IPS DF 19.7 (cell line): Measurements from ENCODE around the gene NFE2.
A peak's percentile ranks its signal among the peaks of the same experiment; 100 is the strongest.
"Not testable (repeated sequence)": the region's sequence is repeated elsewhere in the genome, so short reads cannot be mapped to it uniquely, and the experiment has no call there.

Experiments
- DNase-seq: peaks from one replicate; pipeline ENCODE4 v3.0.0-alpha.2; 2013; ENCODE audit warnings: low read depth, low spot score

Gene NFE2

GRCh38 chr12:54300732-54301427, at the start of gene NFE2:
NFE2 (minus strand) TSS chr12:54301015; CDS start chr12:54295248, 5,767 bp downstream.
- peak; percentile 75 for DNase-seq

- no peak for DNase-seq
Observed at GRCh38 chr12:54349679-54350078, 48.9 kb upstream of the NFE2 start.

DNA sequence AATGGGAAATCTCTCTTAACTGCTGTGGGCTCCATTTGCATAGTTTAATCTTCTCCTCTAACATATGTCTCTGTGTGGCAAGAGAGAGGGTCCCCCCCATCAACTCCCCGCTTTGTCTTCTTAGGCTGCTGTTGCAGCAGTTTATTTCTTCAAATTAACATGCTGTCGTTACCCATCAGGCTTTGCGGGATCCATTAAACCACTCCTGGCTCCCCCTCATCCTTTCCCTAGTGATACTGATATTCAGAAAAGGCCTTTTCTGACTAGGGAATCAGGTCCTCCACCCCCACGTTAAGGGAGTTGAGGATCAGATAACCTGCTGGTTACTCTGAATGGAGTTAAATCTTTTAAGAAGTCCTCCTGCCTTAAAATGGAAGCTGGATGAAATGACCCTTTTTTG, 48.2 kb upstream of the NFE2 start:
- no peak for DNase-seq

DNA sequence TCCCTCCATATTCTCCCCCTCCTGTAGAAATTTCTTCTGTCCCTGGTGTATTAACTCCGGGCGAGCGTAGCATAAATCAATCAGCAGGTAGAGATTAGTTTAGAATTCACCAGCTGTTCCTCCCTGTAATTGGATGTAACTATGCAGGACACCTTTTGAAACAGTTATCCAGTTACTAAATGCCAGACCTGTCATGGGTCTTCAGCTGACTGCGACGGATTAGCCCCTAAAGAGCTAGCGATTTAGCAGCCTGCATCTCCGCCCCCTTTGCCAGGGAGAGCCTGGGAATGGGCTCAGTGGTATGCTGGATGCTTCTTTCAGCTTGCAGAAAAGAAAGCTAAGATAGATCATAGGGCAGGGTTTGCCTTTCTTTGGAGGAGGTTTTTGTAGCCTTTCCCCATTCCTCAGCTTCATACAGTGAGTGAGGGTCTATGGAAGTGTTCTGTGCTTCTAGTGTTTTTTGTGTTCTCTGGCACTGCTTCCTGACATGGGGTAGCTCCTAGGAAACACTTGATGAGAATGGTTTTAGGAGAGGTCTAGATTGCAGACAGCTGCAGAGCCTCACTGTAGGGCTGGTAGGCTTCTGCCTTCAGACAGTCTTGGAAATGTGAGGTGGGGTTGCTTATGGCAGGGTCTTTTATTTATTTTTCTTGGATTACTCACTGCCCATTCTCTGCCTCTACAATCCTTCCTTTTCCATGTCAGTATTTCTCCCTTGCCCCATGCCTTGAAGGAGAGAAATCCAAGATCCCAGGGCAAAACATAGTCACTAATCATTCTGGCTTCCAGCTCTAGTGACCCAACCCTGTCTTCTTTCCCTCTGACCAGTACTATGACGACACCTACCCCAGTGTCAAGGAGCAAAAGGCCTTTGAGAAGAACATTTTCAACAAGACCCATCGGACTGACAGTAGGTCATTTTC, 40.8 kb upstream of the NFE2 start:
- no peak for DNase-seq

GRCh38 chr12:54340846-54341245, 40.0 kb upstream of the NFE2 start:
- DNase-seq, result no peak

DNA sequence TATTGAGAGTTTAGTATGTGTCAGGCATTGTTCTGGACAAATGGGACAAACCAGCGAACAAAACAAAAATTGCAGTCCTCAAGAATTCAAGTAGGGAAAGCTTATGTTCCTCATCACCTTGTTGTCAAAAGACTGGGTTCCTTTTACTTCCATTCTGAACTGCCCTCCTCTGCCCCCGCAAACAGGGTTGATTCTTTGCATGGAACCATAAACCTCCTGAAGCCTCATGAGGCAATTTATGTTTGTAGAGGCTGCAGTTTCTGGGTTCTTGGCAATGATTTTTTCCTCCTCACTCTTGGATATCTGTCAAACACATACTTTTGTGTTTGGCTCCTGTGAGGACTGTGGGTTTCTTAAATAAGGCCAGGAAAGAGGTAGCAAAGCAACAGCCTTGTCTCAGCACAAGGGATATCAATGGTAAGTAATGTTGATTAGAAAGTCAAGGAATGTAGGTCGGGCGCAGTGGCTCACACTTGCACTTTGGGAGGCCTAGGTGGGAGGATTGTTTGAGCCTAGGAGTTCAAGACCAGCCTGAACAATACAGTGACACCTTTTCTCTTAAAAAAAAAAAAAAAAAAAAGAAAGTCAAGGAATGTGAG, 38.0 kb upstream of the NFE2 start:
- DNase-seq, result no peak

DNA sequence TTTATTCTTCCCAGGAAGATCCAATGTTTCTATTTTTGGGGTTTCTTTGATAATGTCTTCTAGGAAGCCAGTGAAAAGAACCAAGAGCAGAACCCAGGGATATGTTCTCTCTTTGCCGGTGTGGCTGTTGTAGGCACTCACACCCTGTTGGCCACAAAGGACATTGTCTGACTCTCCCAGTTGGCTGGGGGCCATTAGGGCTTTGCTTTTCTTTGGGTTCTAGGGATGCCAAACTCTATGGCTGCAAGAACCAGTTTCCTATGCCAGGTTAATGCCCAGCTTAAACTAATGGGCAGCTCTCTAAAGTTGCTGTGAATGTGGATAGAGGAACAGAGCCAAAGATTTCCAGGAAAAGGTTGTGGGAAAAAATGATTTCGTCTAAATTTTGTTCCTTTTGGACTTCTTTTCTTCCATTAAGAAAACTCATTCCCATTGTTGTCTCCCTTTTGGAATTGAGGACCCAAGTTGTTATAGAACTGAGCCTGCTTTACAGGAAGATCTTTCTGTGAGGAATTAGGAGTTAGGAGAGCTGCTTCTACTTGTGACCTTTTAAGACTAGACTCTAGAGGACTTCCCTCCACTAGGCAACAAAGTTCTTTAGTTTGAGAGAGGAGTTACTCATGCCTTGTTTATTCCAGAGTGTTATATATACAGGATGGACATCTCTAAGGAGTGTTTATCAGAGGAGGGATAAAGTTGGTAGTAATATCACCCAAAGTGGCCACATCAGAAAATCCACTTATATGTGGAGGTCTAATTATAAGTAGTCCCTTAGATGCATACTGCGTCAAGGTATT, 37.2 kb upstream of the NFE2 start:
- no peak for DNase-seq

DNA sequence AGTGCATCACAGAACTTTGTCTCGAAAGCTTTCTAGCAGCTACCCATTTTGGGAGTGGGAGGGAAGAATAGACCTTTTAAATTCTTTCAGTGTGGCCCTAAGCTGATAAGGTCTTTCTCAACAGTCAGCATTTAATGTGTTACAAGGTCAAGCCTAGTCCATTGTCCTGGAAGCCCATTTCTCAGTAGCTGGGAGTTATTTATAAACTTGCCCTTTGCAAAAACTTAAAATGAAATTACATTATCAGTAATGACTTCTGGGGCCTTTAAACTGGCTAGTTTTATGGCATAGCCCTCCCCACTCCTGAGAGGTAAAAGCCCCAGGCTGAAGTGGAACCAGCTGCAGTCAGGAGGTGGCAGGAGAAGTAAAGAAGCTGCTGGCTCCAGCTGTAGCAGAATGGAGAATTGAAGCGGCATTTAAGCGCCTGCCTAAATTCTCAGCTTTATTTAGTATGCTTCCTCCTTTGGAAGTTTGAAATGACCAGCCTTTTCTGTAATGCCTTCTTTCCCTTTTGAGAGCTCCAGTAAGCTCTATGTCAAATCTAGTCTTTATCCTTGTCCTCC, 36.5 kb upstream of the NFE2 start:
- no peak for DNase-seq

DNA sequence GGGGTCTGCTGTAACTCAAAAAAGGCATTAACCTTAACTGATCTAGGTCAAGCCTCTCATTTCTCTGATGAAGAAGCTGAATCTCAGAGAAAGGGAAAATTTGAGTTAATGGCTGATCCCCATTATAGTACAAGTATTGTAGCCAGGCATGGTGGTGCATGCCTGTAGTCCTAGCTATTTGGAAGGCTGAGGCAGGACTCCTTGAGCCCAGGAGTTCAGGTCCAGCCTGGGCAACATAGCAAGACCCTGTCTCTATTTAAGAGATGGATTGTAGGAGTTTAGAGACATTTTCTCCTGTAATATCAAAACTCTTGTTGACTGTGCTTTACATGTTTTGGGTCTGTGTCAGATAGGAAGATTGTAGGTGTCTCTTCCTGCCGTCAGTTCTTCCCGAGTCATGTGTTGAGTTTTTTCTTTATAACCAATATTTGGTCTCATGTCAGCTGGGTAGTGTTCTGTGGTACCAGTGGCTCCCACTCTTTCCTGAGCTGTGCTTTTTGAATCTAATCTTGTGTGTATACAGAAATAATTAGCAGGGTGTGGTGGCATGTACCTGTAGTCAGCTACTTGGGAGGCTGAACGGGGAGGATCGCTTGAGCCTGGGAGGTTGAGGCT, 32.7 kb upstream of the NFE2 start:
- no peak for DNase-seq

- DNase-seq, result no peak
Observed at GRCh38 chr12:54331461-54331860, 30.6 kb upstream of the NFE2 start.

DNA sequence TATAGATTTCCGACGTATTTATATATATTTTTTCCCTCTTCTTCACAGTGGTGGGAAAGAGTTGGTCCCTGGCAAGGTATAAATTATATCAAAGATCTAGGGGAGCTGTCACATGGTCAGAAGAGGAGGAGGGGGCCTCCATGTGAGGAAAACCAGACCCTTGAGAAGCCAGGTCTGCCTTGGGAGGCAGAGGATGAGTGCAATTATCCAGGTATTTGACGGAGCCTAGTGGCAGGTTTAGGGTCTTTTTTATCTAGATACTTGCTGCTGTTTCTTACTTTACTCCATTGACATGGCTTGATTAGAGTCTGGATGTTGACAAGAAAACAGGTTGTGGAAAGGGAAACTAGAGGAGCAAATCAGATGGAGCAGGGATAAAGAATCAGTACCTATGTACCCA, 29.6 kb upstream of the NFE2 start:
- DNase-seq, result no peak

- no peak for DNase-seq
Observed at GRCh38 chr12:54329759-54330158, 28.9 kb upstream of the NFE2 start.

DNA sequence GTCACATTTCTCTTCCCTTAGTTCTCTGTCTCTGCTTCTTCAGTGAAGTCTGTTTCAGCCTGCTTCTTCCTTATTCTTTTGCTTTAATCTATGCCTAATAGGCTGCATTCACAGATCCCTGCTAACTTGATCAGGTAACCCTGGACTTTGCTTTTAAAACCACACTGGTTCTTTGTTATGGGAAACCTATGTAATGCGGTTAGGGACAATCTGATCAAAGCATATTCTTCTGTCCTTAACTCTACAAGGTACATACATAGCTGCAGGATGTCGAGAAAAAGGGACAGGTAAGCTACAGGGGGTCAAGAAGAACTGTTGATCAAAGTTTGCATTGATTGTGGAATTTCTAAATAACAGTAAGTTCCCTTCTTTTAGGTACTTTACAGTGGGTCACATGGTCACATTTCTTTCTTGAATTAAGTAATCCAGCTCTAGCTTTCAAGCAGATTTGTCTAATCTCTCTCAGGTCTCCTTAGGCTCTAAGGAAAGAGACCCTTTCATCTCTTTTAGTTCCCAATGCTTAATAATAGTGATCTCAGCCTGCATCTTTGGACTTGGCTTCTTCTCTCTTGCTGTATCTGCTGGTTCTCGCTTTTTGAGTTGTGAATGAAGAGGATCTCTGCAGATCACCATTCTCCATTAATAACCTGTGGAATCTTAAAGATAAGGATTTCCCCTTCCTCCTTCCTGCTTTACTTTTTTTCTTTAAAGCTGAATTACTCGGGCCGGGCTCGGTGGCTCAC, 28.0 kb upstream of the NFE2 start:
- DNase-seq, result no peak

GRCh38 chr12:54325442-54326109, 24.8 kb upstream of the NFE2 start:
- not testable (repeated sequence) for DNase-seq

DNA sequence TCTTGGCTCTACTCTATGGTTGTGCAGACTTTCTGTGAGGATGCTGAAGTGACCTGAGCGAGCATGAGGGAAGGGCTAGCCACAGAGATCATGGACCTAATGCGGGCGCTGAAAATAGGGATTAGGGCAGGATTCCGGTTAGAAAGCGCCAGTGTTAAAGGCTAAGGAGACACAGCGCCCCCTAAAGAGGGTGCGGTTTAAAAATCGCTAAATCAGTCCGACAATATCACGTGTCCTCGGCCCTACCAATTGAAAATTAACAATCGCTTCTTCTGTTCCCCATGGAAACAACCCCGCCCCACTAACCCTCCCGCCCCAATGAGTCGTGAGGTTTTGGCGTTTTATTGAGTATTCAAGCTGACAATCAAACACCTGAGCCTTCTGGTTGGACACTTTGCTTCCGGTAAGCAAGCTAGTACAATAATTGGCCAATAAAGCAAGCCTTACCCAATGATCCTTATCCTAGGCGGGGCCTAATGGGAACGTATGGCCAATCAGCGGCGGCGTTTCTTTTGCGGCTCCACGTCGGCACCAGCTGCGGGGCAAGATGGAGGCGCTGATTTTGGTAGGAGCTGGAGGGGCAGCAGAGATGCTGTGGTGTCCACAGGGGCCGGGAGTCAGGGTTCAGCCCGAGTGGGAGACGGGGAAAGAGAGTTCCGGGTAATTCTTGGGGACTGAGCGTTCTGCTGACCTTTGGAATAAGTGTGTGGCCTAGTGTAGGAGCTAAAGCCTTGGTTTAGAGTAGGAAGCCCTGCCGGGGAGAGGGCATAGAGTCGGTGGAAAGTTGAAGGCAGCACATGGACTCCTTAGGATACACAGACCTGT, 24.0 kb upstream of the NFE2 start, which contains the start of gene COPZ1:
Gene COPZ1 (plus strand): TSS at position 515 of the 825 bp plus-strand sequence. CDS start 33 bp downstream, at position 548.
- DNase-seq, result peak; percentile 99

DNA sequence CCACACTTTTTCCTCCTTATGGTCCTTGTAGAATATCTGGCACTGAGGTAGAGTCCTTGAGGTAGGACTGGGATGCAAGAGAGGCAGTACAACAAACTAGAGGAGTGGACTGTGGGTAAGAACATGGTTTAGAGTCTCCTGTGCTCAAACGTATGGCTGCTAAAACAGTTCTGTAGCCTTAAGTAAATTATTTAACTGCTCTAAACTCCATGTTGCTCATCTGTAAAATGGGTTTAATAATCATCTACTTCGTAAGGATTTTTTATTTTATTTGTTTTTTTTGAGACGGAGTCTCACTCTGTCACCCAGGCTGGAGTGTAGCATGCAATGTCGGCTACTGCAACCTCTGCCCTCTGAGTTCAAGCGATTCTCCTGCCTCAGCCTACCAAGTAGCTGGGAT, 20.5 kb upstream of the NFE2 start:
- no peak for DNase-seq

DNA sequence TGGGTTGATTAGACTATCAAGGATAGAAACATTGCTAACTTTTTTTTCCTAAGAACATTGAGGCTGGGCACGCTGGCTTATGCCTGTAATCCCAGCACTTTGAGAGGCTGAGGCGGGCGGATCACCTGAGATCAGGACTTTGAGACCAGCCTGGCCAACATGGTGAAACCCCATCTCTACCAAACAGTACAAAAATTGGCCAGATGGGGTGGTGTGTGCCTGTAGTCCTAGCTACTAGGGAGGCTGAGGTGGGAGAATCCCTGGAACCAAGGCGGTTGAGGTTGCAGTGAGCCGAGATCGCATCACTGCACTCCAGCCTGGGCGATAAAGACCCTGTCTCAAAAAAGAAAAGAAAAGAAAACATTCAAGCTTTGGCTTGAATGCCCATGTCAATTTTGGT, 11.5 kb upstream of the NFE2 start:
- DNase-seq, result not testable (repeated sequence)

- DNase-seq, result no peak
Observed at GRCh38 chr12:54311051-54311450, 10.2 kb upstream of the NFE2 start.
